Neuronal stem cell (in vitro differentiated cells): ENCODE results near the gene HNRNPR.

Experiments
- DNase-seq: peaks from one replicate; pipeline ENCODE4 v3.0.0-alpha.2; 2013; ENCODE audit warnings: low spot score
- H2AFZ ChIP-seq: one replicate; pipeline ENCODE4 v1.6.1; 2013; ENCODE audit warnings: mild to moderate bottlenecking, low read length, inconsistent platforms
- H2AK5ac ChIP-seq: 2 replicates; pipeline ENCODE4 v1.6.1; 2013; ENCODE audit warnings: low read depth, mild to moderate bottlenecking, inconsistent platforms, low read length, moderate library complexity, mixed read lengths
- H2BK120ac ChIP-seq: 2 replicates; pipeline ENCODE4 v1.6.1; 2013; ENCODE audit warnings: low read depth, mild to moderate bottlenecking, inconsistent platforms, low read length, moderate library complexity, mixed read lengths
- H2BK12ac ChIP-seq: one replicate; pipeline ENCODE4 v1.6.1; 2013; ENCODE audit warnings: low read length, inconsistent platforms
- H2BK15ac ChIP-seq: 2 replicates; pipeline ENCODE4 v1.6.1; 2013; ENCODE audit warnings: mild to moderate bottlenecking, low read length, inconsistent platforms, mixed read lengths
- H2BK5ac ChIP-seq: one replicate; pipeline ENCODE4 v1.6.1; 2013; ENCODE audit warnings: inconsistent platforms, mild to moderate bottlenecking, low read length, moderate library complexity
- H3K14ac ChIP-seq: one replicate; pipeline ENCODE4 v1.6.1; 2013; ENCODE audit warnings: low read length, inconsistent platforms
- H3K18ac ChIP-seq: 2 replicates; pipeline ENCODE4 v1.6.1; 2013; ENCODE audit warnings: low read length, inconsistent platforms
- H3K23ac ChIP-seq: 2 replicates; pipeline ENCODE4 v1.6.1; 2013; ENCODE audit warnings: low read depth, mild to moderate bottlenecking, mixed read lengths, low read length, inconsistent platforms; ENCODE audit not compliant: poor library complexity
- H3K27ac ChIP-seq: replicated peaks from 3 replicates; pipeline ENCODE4 v1.5.1; 2013; ENCODE audit warnings: low read length, inconsistent platforms
- H3K27me3 ChIP-seq, 3 experiments: 2 replicates each; pipeline ENCODE4 v1.6.1; 2013; ENCODE audit warnings: low read length in 3 of 3, mild to moderate bottlenecking in 2 of 3, inconsistent platforms in 1 of 3, low read depth in 1 of 3, mixed read lengths in 1 of 3, moderate library complexity in 1 of 3; ENCODE audit not compliant: control insufficient read depth in 3 of 3, insufficient read depth in 3 of 3
- H3K36me3 ChIP-seq, 2 donors: replicated peaks in 1 of 2; 2 replicates each; pipeline ENCODE4 v1.6.1; 2013; ENCODE audit warnings: low read length in 2 of 2; ENCODE audit not compliant: control insufficient read depth in 2 of 2, insufficient read depth in 2 of 2
- H3K4ac ChIP-seq: 2 replicates; pipeline ENCODE4 v1.6.1; 2013; ENCODE audit warnings: inconsistent platforms, mild to moderate bottlenecking, low read length, moderate library complexity
- H3K4me1 ChIP-seq, 2 donors: 1 replicate in 1 of 2; 2 replicates in 1 of 2; pipeline ENCODE4 v1.6.1; 2013; ENCODE audit warnings: low read length in 2 of 2, low read depth in 1 of 2; ENCODE audit not compliant: control insufficient read depth in 2 of 2, insufficient read depth in 1 of 2
- H3K4me2 ChIP-seq: one replicate; pipeline ENCODE4 v1.6.1; 2013; ENCODE audit warnings: mild to moderate bottlenecking, low read length, inconsistent platforms; ENCODE audit not compliant: insufficient read depth, poor library complexity, severe bottlenecking
- H3K4me3 ChIP-seq, 2 donors: 2 replicates each; pipeline ENCODE4 v1.5.1; 2013; ENCODE audit warnings: low read length in 2 of 2, mild to moderate bottlenecking in 2 of 2, inconsistent platforms in 1 of 2, moderate library complexity in 1 of 2
- H3K79me1 ChIP-seq: one replicate; pipeline ENCODE4 v1.6.1; 2013; ENCODE audit warnings: low read depth, mild to moderate bottlenecking, inconsistent platforms, low read length, moderate library complexity
- H3K9ac ChIP-seq: one replicate; pipeline ENCODE4 v1.6.1; 2013; ENCODE audit warnings: mild to moderate bottlenecking, low read depth, low read length, inconsistent platforms; ENCODE audit not compliant: poor library complexity
- H3K9me3 ChIP-seq, 2 donors: replicated peaks in 1 of 2; 2 replicates each; pipeline versions ENCODE3 to v1.6.1; 2013; ENCODE audit warnings: low read length in 2 of 2, mild to moderate bottlenecking in 2 of 2, inconsistent platforms in 1 of 2, low read depth in 1 of 2, mixed read lengths in 1 of 2, moderate library complexity in 1 of 2; ENCODE audit not compliant: control insufficient read depth in 2 of 2, insufficient read depth in 1 of 2
- H4K8ac ChIP-seq: one replicate; pipeline ENCODE4 v1.6.1; 2013; ENCODE audit warnings: low read depth, mild to moderate bottlenecking, inconsistent platforms, low read length, moderate library complexity
- H4K91ac ChIP-seq: one replicate; pipeline ENCODE4 v1.6.1; 2013; ENCODE audit warnings: low read length, low read depth, mild to moderate bottlenecking, inconsistent platforms; ENCODE audit not compliant: poor library complexity
- WGBS, 2 donors: extraction: QIAGEN DNeasy Blood & Tissue Kit; methylation state at CpG; one replicate each; pipeline ENCODE4 v1.1.7; 2013; ENCODE audit warnings: missing lambda C conversion rate in 2 of 2, mixed read lengths in 1 of 2; ENCODE audit not compliant: insufficient read length in 2 of 2, insufficient replicate concordance in 1 of 2; ENCODE audit errors: extremely low coverage in 2 of 2; 5-methylcytosine and 5-hydroxymethylcytosine counted together

The HNRNPR gene

GRCh38 chr1:23368562-23369334 is 24.7 kb upstream of the HNRNPR start:
- no peaks in the 10 kb centered on the region for H3K79me1 ChIP-seq
- H4K91ac ChIP-seq = no peak overlapping the region
- H3K9me3 ChIP-seq = peaks cover 3 to 32% of the 10 kb centered on the region in 2 donors
- peak; percentile 93 for DNase-seq
- H3K9ac ChIP-seq = peak overlapping the region; percentile 87
- H3K18ac ChIP-seq = peak overlapping the region; percentile 99
- H2AK5ac ChIP-seq = peak overlapping the region; percentile 87
- no CpG with 5 or more reads among the region's 61 CpGs for WGBS, 2 donors
- H3K4me2 ChIP-seq = peak overlapping the region; percentile 89
- H2BK12ac ChIP-seq = no peak overlapping the region
- H3K14ac ChIP-seq = peak overlapping the region; percentile 86
- H3K27ac ChIP-seq = peak overlapping the region; percentile 99
- H3K4me1 ChIP-seq = peaks cover 28 to 29% of the 10 kb centered on the region in 2 donors
- H2BK120ac ChIP-seq = peak overlapping the region; percentile 12
- H2BK15ac ChIP-seq = peak overlapping the region; percentile 2
- peaks cover 0 to 48% of the 10 kb centered on the region in 2 donors for H3K36me3 ChIP-seq
- peak overlapping the region; percentile 85 for H2BK5ac ChIP-seq
- H3K23ac ChIP-seq = peak overlapping the region; percentile 77
- peak overlapping the region; percentile 84 for H3K4ac ChIP-seq
- H2AFZ ChIP-seq = peak overlapping the region; percentile 90
- peak overlapping the region; percentile 85 to 90 for H3K4me3 ChIP-seq
- H3K27me3 ChIP-seq = no peaks in the 10 kb centered on the region
- H4K8ac ChIP-seq = peak overlapping the region; percentile 45

- Histone ChIP-seq H3K4me1 (peaks cover 27 to 29% of the 10 kb centered on the region in 2 donors), H2BK5ac (peak overlapping the region; percentile 85), H4K8ac (no peak overlapping the region), H3K4ac (no peak overlapping the region), H3K36me3 (peaks cover under 1 to 54% of the 10 kb centered on the region in 2 donors), H3K23ac (peak overlapping the region; percentile 76), H3K4me3 (peak overlapping the region; percentile 85 to 86), H3K27me3 (no peaks in the 10 kb centered on the region), H2BK12ac (no peak overlapping the region), H2BK120ac (peak overlapping the region; percentile 12), H3K9ac (peak overlapping the region; percentile 87), H2AFZ (peak overlapping the region; percentile 90), H3K9me3 (peaks cover 5 to 39% of the 10 kb centered on the region in 2 donors), H3K4me2 (peak overlapping the region; percentile 89), H4K91ac (no peak overlapping the region), H2AK5ac (no peak overlapping the region), H2BK15ac (no peak overlapping the region), H3K18ac (peak overlapping the region; percentile 99), H3K27ac (peak overlapping the region; percentile 99), H3K79me1 (no peaks in the 10 kb centered on the region), H3K14ac (no peak overlapping the region)
- no CpG with 5 or more reads among the region's 41 CpGs for WGBS, 2 donors
- DNase-seq = peak; percentile 98
These were observed 23.9 kb upstream of the HNRNPR start for GRCh38 chr1:23367791-23368561.

GRCh38 chr1:23367451-23367790 is 23.3 kb upstream of the HNRNPR start:
- H3K4ac ChIP-seq = no peak overlapping the region
- peak overlapping the region; percentile 91 for H3K27ac ChIP-seq
- H2BK120ac ChIP-seq = peak overlapping the region; percentile 12
- H3K18ac ChIP-seq = peak overlapping the region; percentile 66
- H2BK15ac ChIP-seq = no peak overlapping the region
- H3K4me2 ChIP-seq = peak overlapping the region; percentile 65
- WGBS, 2 donors = no CpG with 5 or more reads among the region's 9 CpGs
- no peak overlapping the region for H3K23ac ChIP-seq
- no peak for DNase-seq
- H2AFZ ChIP-seq = peak overlapping the region; percentile 70
- no peak overlapping the region for H2BK12ac ChIP-seq
- H2AK5ac ChIP-seq = no peak overlapping the region
- no peak overlapping the region for H3K9ac ChIP-seq
- no peaks in the 10 kb centered on the region for H3K79me1 ChIP-seq
- no peak overlapping the region for H3K14ac ChIP-seq
- no peak overlapping the region for H4K8ac ChIP-seq
- H3K27me3 ChIP-seq = no peaks in the 10 kb centered on the region
- H4K91ac ChIP-seq = no peak overlapping the region
- H3K36me3 ChIP-seq = peaks cover 6 to 57% of the 10 kb centered on the region in 2 donors
- H3K4me1 ChIP-seq = peaks cover 23 to 29% of the 10 kb centered on the region in 2 donors
- H2BK5ac ChIP-seq = peak overlapping the region; percentile 8
- peaks cover 11 to 44% of the 10 kb centered on the region in 2 donors for H3K9me3 ChIP-seq
- peak overlapping the region; percentile 74 to 85 for H3K4me3 ChIP-seq

- Histone ChIP-seq H2BK120ac (no peak overlapping the region), H3K14ac (no peak overlapping the region), H3K27ac (peak overlapping the region; percentile 30), H2BK5ac (no peak overlapping the region), H3K4ac (no peak overlapping the region), H3K36me3 (peaks cover 14 to 57% of the 10 kb centered on the region in 2 donors), H2AK5ac (no peak overlapping the region), H3K4me2 (no peak overlapping the region), H3K23ac (no peak overlapping the region), H3K4me1 (peaks cover 17 to 22% of the 10 kb centered on the region in 2 donors), H2BK12ac (no peak overlapping the region), H3K27me3 (no peaks in the 10 kb centered on the region), H3K4me3 (no peak overlapping the region), H2BK15ac (no peak overlapping the region), H4K8ac (no peak overlapping the region), H2AFZ (no peak overlapping the region), H3K9ac (no peak overlapping the region), H3K9me3 (peaks cover 19 to 53% of the 10 kb centered on the region in 2 donors), H4K91ac (no peak overlapping the region), H3K79me1 (no peaks in the 10 kb centered on the region), H3K18ac (no peak overlapping the region)
- WGBS, 2 donors = no CpG with 5 or more reads among the region's 5 CpGs
- DNase-seq = no peak
These were observed 22.5 kb upstream of the HNRNPR start for GRCh38 chr1:23366598-23366997.
